Esophagus squamous epithelium (tissue), 4 donors: ENCODE data around the gene ARL17A.
"Not testable (repeated sequence)": the region's sequence is repeated elsewhere in the genome, so short reads cannot be mapped to it uniquely, and the experiment has no call there.

Experiments used
- CTCF ChIP-seq, 6 experiments: fragments of 450-650 bp in 4 of 6; fragments of 200-600 bp in 2 of 6; sonication (generic) in 2 of 6; IDR thresholded peaks; one replicate each; pipeline ENCODE4 v1.5.1; 2016 to 2019; ENCODE audit warnings: antibody characterized with exemption in 6 of 6, mild to moderate bottlenecking in 4 of 6, moderate library complexity in 4 of 6
- POLR2A ChIP-seq, 4 donors: fragments of 450-650 bp; IDR thresholded peaks; one replicate each; pipeline ENCODE4 v1.6.1; 2017; ENCODE audit warnings: antibody characterized with exemption in 4 of 4, mild to moderate bottlenecking in 4 of 4, moderate library complexity in 3 of 4

DNA sequence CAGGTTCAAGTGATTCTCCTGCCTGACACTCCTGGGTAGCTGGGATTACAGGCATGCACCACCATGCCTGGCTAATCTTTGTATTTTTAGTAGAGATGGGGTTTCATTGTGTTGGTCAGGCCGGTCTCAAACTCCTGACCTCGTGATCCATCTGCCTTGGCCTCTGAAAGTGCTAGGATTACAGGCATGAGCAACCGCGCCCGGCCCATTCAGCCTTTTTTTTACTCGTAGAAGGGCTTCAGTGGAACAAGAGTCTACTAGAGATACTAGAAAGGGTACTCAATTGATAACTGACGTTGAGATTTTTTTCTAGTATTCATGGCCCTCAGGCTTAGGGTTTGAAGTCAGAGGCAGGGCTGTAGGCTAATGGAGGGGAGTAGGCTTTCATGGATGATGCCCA lies 73.6 kb downstream of the ARL17A start:
- not testable (repeated sequence) for TF ChIP-seq CTCF, POLR2A (IDR thresholded peaks at IDR 0.05)
